GM18526 (cell line): Measurements from ENCODE around the gene BTN1A1.
A peak's percentile ranks its signal among the peaks of the same experiment; 100 is the strongest.

ENCODE experiments used
- POLR2A ChIP-seq: IDR thresholded peaks from 3 replicates; pipeline ENCODE4 v1.6.1; 2011; ENCODE audit not compliant: insufficient read length; ENCODE audit errors: extremely low read depth

BTN1A1 gene

GRCh38 chr6:26539071-26539615 is 39.0 kb downstream of the BTN1A1 start:
- TF ChIP-seq POLR2A: no peak

GRCh38 chr6:26541579-26541978 is 41.5 kb downstream of the BTN1A1 start:
- no peak for TF ChIP-seq POLR2A

- no peak for TF ChIP-seq POLR2A
These were observed 43.9 kb downstream of the BTN1A1 start for GRCh38 chr6:26543953-26544352.

GRCh38 chr6:26544473-26544872 is 44.4 kb downstream of the BTN1A1 start:
- no peak for TF ChIP-seq POLR2A

GRCh38 chr6:26545627-26546026 is 45.5 kb downstream of the BTN1A1 start:
- TF ChIP-seq POLR2A: no peak

- peak; percentile 22 for TF ChIP-seq POLR2A
These were observed 50.3 kb downstream of the BTN1A1 start for GRCh38 chr6:26550250-26550993.

GRCh38 chr6:26552205-26552604 is 52.1 kb downstream of the BTN1A1 start:
- TF ChIP-seq POLR2A: no peak

GRCh38 chr6:26552640-26553188 is 52.6 kb downstream of the BTN1A1 start:
- no peak for TF ChIP-seq POLR2A

- no peak for TF ChIP-seq POLR2A
These were observed 53.1 kb downstream of the BTN1A1 start for GRCh38 chr6:26553264-26553634.

- TF ChIP-seq POLR2A: no peak
These were observed 53.7 kb downstream of the BTN1A1 start for GRCh38 chr6:26553635-26554446.

GRCh38 chr6:26554447-26554696 is 54.3 kb downstream of the BTN1A1 start:
- no peak for TF ChIP-seq POLR2A

GRCh38 chr6:26554697-26555504 is 54.8 kb downstream of the BTN1A1 start:
- TF ChIP-seq POLR2A: peak; percentile 22

- TF ChIP-seq POLR2A: no peak
These were observed 55.6 kb downstream of the BTN1A1 start for GRCh38 chr6:26555505-26556262.

- TF ChIP-seq POLR2A: no peak
These were observed 56.4 kb downstream of the BTN1A1 start for GRCh38 chr6:26556263-26557070.
